A549 (cell line): ENCODE measurements around the gene LAPTM5. TPM values are rescaled to one million over a fixed set of nuclear protein-coding genes. Genes with fewer than 3 reads are reported as not detected.

Experiments used
- ATAC-seq, 2 experiments: fragments of 200-7000 bp in 1 of 2; fragments of >200 bp in 1 of 2; cut with Nextera tagmentation in 1 of 2; cut with Tn5 transposase in 1 of 2; 3 replicates each; pipeline versions ENCODE4 v1.8.0 to v1.9.1; 2018 to 2020; ENCODE audit warnings: mild to moderate bottlenecking in 1 of 2, moderate library complexity in 1 of 2
- CTCF ChIA-PET: fragments of 300-600 bp; sonication (Branson Sonifier 250); formaldehyde crosslinking; extraction: SDS; loops from one replicate; lab custom pipeline; 2021; ENCODE audit warnings: antibody characterized with exemption, inconsistent platforms; lab: Yijun Ruan, JAX
- POLR2A ChIA-PET: fragments of 350-600 bp; formaldehyde crosslinking; extraction: SDS; loops from one replicate; lab custom pipeline; 2021; ENCODE audit warnings: antibody characterized with exemption, inconsistent platforms; lab: Yijun Ruan, JAX
- DNase-seq, 2 experiments: peaks; one replicate each; pipeline versions ENCODE4 v3.0.0 to v3.0.0-alpha.2; 2011 to 2016; ENCODE audit warnings: low read depth in 1 of 2, low spot score in 1 of 2
- FAIRE-seq: peaks from 2 replicates; lab custom pipeline; 2011; peaks lifted over from hg19 to GRCh38; lab: Jason Lieb, UNC
- H3K27ac ChIP-seq, 2 experiments: fragments of >200 bp; sonication (Bioruptor Twin); formaldehyde crosslinking; 3 replicates each; pipeline ENCODE4 v1.5.1; 2016 to 2017
- H3K4me1 ChIP-seq: fragments of >200 bp; sonication (Bioruptor Twin); formaldehyde crosslinking; 3 replicates; pipeline ENCODE4 v1.6.1; 2016
- H3K4me2 ChIP-seq: fragments of >200 bp; sonication (Bioruptor Twin); formaldehyde crosslinking; 3 replicates; pipeline ENCODE4 v1.6.1; 2016
- H3K4me3 ChIP-seq: fragments of >200 bp; sonication (Bioruptor Twin); formaldehyde crosslinking; 3 replicates; pipeline ENCODE4 v1.5.1; 2016
- H3K9me3 ChIP-seq: fragments of >200 bp; sonication (Bioruptor Twin); formaldehyde crosslinking; 3 replicates; pipeline ENCODE4 v1.6.1; 2016
- BHLHE40 ChIP-seq: IDR thresholded peaks from 2 replicates; pipeline ENCODE4 v1.6.1; 2012; ENCODE audit warnings: low read depth, low read length, inconsistent platforms
- EP300 ChIP-seq, 2 experiments: fragments of >200 bp; sonication (Bioruptor Twin); formaldehyde crosslinking; IDR thresholded peaks; 2 replicates in 1 of 2; 3 replicates in 1 of 2; pipeline ENCODE4 v1.6.1; 2016 to 2017
- ESRRA ChIP-seq: fragments of 150-350 bp; IDR thresholded peaks from 2 replicates; pipeline ENCODE4 v1.6.1; 2014; ENCODE audit warnings: mild to moderate bottlenecking, low read length, borderline replicate concordance
- FOSB ChIP-seq: fragments of 250-450 bp; sonication (Bioruptor Pico); IDR thresholded peaks from 2 replicates; pipeline ENCODE4 v1.5.0; 2020; ENCODE audit warnings: mild to moderate bottlenecking, moderate library complexity
- FOXS1 ChIP-seq: fragments of 250-450 bp; sonication (Bioruptor Pico); IDR thresholded peaks from 2 replicates; pipeline ENCODE4 v1.5.0; 2020; ENCODE audit warnings: mild to moderate bottlenecking, moderate library complexity
- HOXB5 ChIP-seq: fragments of 250-450 bp; sonication (Bioruptor Pico); IDR thresholded peaks from 2 replicates; pipeline ENCODE4 v1.5.0; 2020; ENCODE audit warnings: mild to moderate bottlenecking, moderate library complexity
- JUNB ChIP-seq: fragments of >200 bp; sonication (Bioruptor Twin); formaldehyde crosslinking; IDR thresholded peaks from 2 replicates; pipeline ENCODE4 v1.6.1; 2016
- MYC ChIP-seq: IDR thresholded peaks from 2 replicates; pipeline ENCODE4 v1.6.1; 2012; ENCODE audit warnings: mild to moderate bottlenecking, inconsistent platforms, low read length, improper control_type of control experiment, borderline replicate concordance
- POLR2AphosphoS2 ChIP-seq: conservative IDR thresholded peaks from 2 replicates; pipeline ENCODE4 v1.6.1; 2012; ENCODE audit warnings: low read length, improper control_type of control experiment, inconsistent platforms
- RAD21 ChIP-seq, 2 experiments: fragments of >200 bp in 1 of 2; sonication (Bioruptor Twin) in 1 of 2; formaldehyde crosslinking in 1 of 2; IDR thresholded peaks in 1 of 2; conservative IDR thresholded peaks in 1 of 2; 2 replicates in 1 of 2; 3 replicates in 1 of 2; pipeline ENCODE4 v1.6.1; 2012 to 2018; ENCODE audit warnings: inconsistent platforms in 1 of 2
- RNF2 ChIP-seq: fragments of 200-600 bp; sonication (generic); IDR thresholded peaks from 2 replicates; pipeline ENCODE4 v1.6.1; 2016; ENCODE audit warnings: low read depth, mild to moderate bottlenecking, antibody characterized with exemption, moderate library complexity, borderline replicate concordance
- SREBF2 ChIP-seq: fragments of 450-650 bp; IDR thresholded peaks from 2 replicates; pipeline ENCODE4 v1.6.1; 2014; ENCODE audit warnings: mild to moderate bottlenecking, moderate library complexity
- ZFP36 ChIP-seq: fragments of 450-650 bp; IDR thresholded peaks from 2 replicates; pipeline ENCODE4 v1.6.1; 2014; ENCODE audit warnings: borderline replicate concordance; ENCODE audit not compliant: partially characterized antibody
- ZNF302 ChIP-seq: fragments of 250-450 bp; sonication (Bioruptor Pico); IDR thresholded peaks from 2 replicates; pipeline ENCODE4 v1.9.0; 2021; ENCODE audit warnings: inconsistent platforms, mild to moderate bottlenecking, moderate library complexity
- ZSCAN20 ChIP-seq: fragments of 250-450 bp; sonication (Bioruptor Pico); IDR thresholded peaks from 2 replicates; pipeline ENCODE4 v1.8.0; 2022; ENCODE audit warnings: mild to moderate bottlenecking, moderate library complexity
- WGBS: methylation state at CpG from one replicate; pipeline ENCODE4 v1.1.6; 2017; ENCODE audit errors: missing lambda C conversion rate; 5-methylcytosine and 5-hydroxymethylcytosine counted together
- polyA plus RNA-seq, 4 experiments: library from polyadenylated mRNA; depleted of rRNA in 3 of 4; stranded (reverse); fragments of >200 nt; fragmentation: RNase III in 1 of 4; extraction: RNeasy Plus Mini Kit Qiagen cat#74134 plus additional on column Dnase treatment in 1 of 4; gene quantifications; 2 replicates in 3 of 4; 3 replicates in 1 of 4; pipeline ENCODE4 v1.2.3, GENCODE V29; 2011 to 2017
- TF ChIP-seq, protein P1 (sequence below): fragments of 450-650 bp; IDR thresholded peaks from 2 replicates; pipeline ENCODE4 v1.6.1; 2014; ENCODE audit warnings: antibody characterized with exemption
- TF ChIP-seq, protein P2 (sequence below): IDR thresholded peaks from 2 replicates; pipeline ENCODE4 v1.6.1; 2012
- TF ChIP-seq, protein P3 (sequence below): IDR thresholded peaks from 2 replicates; pipeline ENCODE4 v1.6.1; 2012
- TF ChIP-seq, protein P4 (sequence below): fragments of 150-350 bp; IDR thresholded peaks from 2 replicates; pipeline ENCODE4 v1.6.1; 2014; ENCODE audit warnings: low read depth, mild to moderate bottlenecking, low read length
- TF ChIP-seq, protein P5 (sequence below): fragments of >200 bp; sonication (Bioruptor Twin); formaldehyde crosslinking; IDR thresholded peaks from 2 replicates; pipeline ENCODE4 v1.6.1; 2016

LAPTM5 gene
- polyA plus RNA-seq, 2 of the 4 experiments (the other 2 are of a cell fraction), result 0.06 to 0.22 TPM

GRCh38 chr1:30718091-30718635 is 39.4 kb downstream of the LAPTM5 start:
- Histone ChIP-seq H3K4me3 (peak overlapping the region; percentile 41), H3K4me2 (no peak overlapping the region; the same call in 1 of the 3 replicates), H3K27ac (peak overlapping the region in 1 of 2 experiments; percentile 46; a peak in 2 of 6 replicates)
- WGBS, result 0% methylated on average over 2 of the region's 50 CpGs
- ChIA-PET CTCF (interaction anchor here (0.6 to 10.8 kb wide), 24 partner anchors 9 to 831 kb away, joined by 3 to 251 read pairs (median 6); partner anchors contain the start of gene LAPTM5), POLR2A (interaction anchor here (0.7 to 2.8 kb wide), 4 partner anchors 62 to 193 kb away, joined by 4 to 20 read pairs (median 4); no protein-coding TSS in a partner anchor)
- no peak for TF ChIP-seq RNF2
- TF ChIP-seq, protein P1, sequence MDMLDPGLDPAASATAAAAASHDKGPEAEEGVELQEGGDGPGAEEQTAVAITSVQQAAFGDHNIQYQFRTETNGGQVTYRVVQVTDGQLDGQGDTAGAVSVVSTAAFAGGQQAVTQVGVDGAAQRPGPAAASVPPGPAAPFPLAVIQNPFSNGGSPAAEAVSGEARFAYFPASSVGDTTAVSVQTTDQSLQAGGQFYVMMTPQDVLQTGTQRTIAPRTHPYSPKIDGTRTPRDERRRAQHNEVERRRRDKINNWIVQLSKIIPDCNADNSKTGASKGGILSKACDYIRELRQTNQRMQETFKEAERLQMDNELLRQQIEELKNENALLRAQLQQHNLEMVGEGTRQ, result no peak
- TF ChIP-seq, protein P2, sequence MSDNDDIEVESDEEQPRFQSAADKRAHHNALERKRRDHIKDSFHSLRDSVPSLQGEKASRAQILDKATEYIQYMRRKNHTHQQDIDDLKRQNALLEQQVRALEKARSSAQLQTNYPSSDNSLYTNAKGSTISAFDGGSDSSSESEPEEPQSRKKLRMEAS, result no peak
- no peak for TF ChIP-seq SREBF2
- TF ChIP-seq, protein P3, sequence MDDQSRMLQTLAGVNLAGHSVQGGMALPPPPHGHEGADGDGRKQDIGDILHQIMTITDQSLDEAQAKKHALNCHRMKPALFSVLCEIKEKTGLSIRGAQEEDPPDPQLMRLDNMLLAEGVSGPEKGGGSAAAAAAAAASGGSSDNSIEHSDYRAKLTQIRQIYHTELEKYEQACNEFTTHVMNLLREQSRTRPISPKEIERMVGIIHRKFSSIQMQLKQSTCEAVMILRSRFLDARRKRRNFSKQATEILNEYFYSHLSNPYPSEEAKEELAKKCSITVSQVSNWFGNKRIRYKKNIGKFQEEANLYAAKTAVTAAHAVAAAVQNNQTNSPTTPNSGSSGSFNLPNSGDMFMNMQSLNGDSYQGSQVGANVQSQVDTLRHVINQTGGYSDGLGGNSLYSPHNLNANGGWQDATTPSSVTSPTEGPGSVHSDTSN, result no peak
- TF ChIP-seq FOSB (CRISPR knock-in tag), result no peak
- no peak for TF ChIP-seq JUNB
- no peak for TF ChIP-seq FOXS1 (CRISPR knock-in tag)
- TF ChIP-seq, protein P4, sequence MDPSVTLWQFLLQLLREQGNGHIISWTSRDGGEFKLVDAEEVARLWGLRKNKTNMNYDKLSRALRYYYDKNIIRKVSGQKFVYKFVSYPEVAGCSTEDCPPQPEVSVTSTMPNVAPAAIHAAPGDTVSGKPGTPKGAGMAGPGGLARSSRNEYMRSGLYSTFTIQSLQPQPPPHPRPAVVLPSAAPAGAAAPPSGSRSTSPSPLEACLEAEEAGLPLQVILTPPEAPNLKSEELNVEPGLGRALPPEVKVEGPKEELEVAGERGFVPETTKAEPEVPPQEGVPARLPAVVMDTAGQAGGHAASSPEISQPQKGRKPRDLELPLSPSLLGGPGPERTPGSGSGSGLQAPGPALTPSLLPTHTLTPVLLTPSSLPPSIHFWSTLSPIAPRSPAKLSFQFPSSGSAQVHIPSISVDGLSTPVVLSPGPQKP, result no peak
- no peak for TF ChIP-seq HOXB5 (CRISPR knock-in tag)
- no peak for TF ChIP-seq ESRRA
- no peak for TF ChIP-seq BHLHE40
- TF ChIP-seq, protein P5, sequence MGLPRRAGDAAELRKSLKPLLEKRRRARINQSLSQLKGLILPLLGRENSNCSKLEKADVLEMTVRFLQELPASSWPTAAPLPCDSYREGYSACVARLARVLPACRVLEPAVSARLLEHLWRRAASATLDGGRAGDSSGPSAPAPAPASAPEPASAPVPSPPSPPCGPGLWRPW, result no peak
- TF ChIP-seq, all 56 proteins: peak for 0
- FAIRE-seq, result no peak
- peak; percentile 82 to 92 for ATAC-seq
- Histone ChIP-seq H3K9me3 (0 out of 3 replicates have a peak, but pooled peaks cover 2% of the 10 kb centered on the region), H3K4me1 (peaks cover 5% of the 10 kb centered on the region; the same call in 2 of the 3 replicates)
- DNase-seq, result peak; percentile 81 to 95

DNA sequence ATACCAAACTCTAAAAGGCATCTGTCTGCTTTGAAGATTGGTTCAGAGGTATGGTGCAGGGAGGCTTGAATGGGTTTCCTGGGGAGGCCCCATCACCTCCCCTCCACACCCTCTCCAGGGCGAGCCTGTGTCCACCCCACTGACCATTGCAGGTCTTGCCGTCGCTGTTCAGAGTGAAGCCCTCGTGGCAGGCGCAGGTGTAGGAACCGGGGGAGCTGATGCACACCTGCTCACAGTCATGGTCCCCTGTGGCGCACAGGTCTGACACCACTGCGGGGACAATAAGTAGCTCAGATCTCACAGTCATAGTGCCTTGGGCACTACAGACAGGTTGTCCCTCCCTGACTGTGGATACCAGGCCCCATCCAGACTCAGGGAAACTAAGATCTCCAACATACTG is 40.9 kb downstream of the LAPTM5 start:
- Histone ChIP-seq H3K4me3 (no peak overlapping the region), H3K4me2 (no peak overlapping the region), H3K9me3 (0 out of 3 replicates have a peak, but pooled peaks cover 2% of the 10 kb centered on the region), H3K4me1 (peaks cover 5% of the 10 kb centered on the region; the same call in 2 of the 3 replicates), H3K27ac (no peak overlapping the region)
- FAIRE-seq (no peak), ATAC-seq (no peak), DNase-seq (no peak)
- ChIA-PET CTCF (interaction anchor here (0.6 to 1.3 kb wide), 3 partner anchors 9 to 1480 kb away, joined by 3 to 8 read pairs (median 4); partner anchors contain the start of gene PTPRU), POLR2A (no interaction called here)
- no peak for TF ChIP-seq ZSCAN20 (CRISPR knock-in tag)
- no peak for TF ChIP-seq RAD21 (conservative IDR thresholded peaks at IDR 0.05 in 1 of 2, IDR thresholded peaks at IDR 0.05 in 1 of 2)
- no peak for TF ChIP-seq EP300 (IDR thresholded peaks at IDR 0.05)
- TF ChIP-seq SREBF2, result no peak
- TF ChIP-seq ZFP36, result no peak
- no peak for TF ChIP-seq ZNF302 (CRISPR knock-in tag)
- no peak for TF ChIP-seq MYC
- TF ChIP-seq JUNB, result no peak
- TF ChIP-seq POLR2AphosphoS2, result no peak
- 84% methylated on average over 6 of the region's 8 CpGs for WGBS
